OCI-LY7 (cell line): ENCODE data around the gene ABCC1. TPM values are rescaled to one million over a fixed set of nuclear protein-coding genes. Genes with fewer than 3 reads are reported as not detected.

Experiments
- BruUV-seq: library from RNA; stranded (reverse); fragments of 400-500 nt; replicated peaks from 2 replicates; lab custom pipeline; 2021; lab: Mats Ljungman, UMichigan
- CTCF ChIA-PET: fragments of 300-600 bp; sonication (Branson Sonifier 250); formaldehyde crosslinking; loops from one replicate; lab custom pipeline; 2022; ENCODE audit warnings: antibody characterized with exemption; ENCODE audit not compliant: unreplicated experiment; lab: Charles Lee
- POLR2A ChIA-PET: fragments of 300-600 bp; sonication (Branson Sonifier 250); formaldehyde crosslinking; loops from one replicate; lab custom pipeline; 2022; ENCODE audit warnings: antibody characterized with exemption; lab: Charles Lee
- DNase-seq: peaks from one replicate; pipeline ENCODE4 v3.0.0-alpha.2; 2015; ENCODE audit warnings: low spot score
- H2AFZ ChIP-seq: fragments of 200-600 bp; sonication (generic), shearing (Covaris generic); 2 replicates; pipeline ENCODE4 v1.6.1; 2014; ENCODE audit warnings: mild to moderate bottlenecking, antibody characterized with exemption, low read length, moderate library complexity
- H3K27ac ChIP-seq: fragments of 200-600 bp; sonication (generic); 2 replicates; pipeline ENCODE4 v1.5.1; 2014; ENCODE audit warnings: mixed run types, low read depth, mild to moderate bottlenecking, moderate library complexity, low read length, inconsistent platforms; ENCODE audit not compliant: poor library complexity, severe bottlenecking
- H3K36me3 ChIP-seq: fragments of 200-600 bp; sonication (generic); 2 replicates; pipeline ENCODE4 v1.6.1; 2014; ENCODE audit warnings: mild to moderate bottlenecking, antibody characterized with exemption, low read length, moderate library complexity, mixed read lengths; ENCODE audit not compliant: insufficient read depth
- H3K4me1 ChIP-seq: fragments of 200-600 bp; sonication (generic); 2 replicates; pipeline ENCODE4 v1.5.1; 2014; ENCODE audit warnings: mild to moderate bottlenecking, low read length; ENCODE audit not compliant: insufficient read depth, poor library complexity, severe bottlenecking
- H3K4me2 ChIP-seq: fragments of 200-600 bp; sonication (generic); 2 replicates; pipeline ENCODE4 v1.6.1; 2014; ENCODE audit warnings: mild to moderate bottlenecking, low read length
- H3K4me3 ChIP-seq: fragments of 200-600 bp; sonication (generic); 2 replicates; pipeline ENCODE4 v1.5.1; 2014; ENCODE audit warnings: mild to moderate bottlenecking, low read depth, low read length; ENCODE audit not compliant: poor library complexity, severe bottlenecking
- H3K79me2 ChIP-seq: fragments of 200-600 bp; sonication (generic); 2 replicates; pipeline ENCODE4 v1.6.1; 2016; ENCODE audit warnings: low read depth, mild to moderate bottlenecking, low read length, moderate library complexity, mixed read lengths; ENCODE audit not compliant: insufficient read depth
- H3K9me2 ChIP-seq: fragments of 200-600 bp; sonication (generic); 2 replicates; pipeline ENCODE4 v1.6.1; 2016; ENCODE audit warnings: mild to moderate bottlenecking, low read length, mixed read lengths; ENCODE audit not compliant: insufficient read depth
- H3K9me3 ChIP-seq: fragments of 200-600 bp; sonication (generic); 2 replicates; pipeline ENCODE4 v1.6.1; 2014; ENCODE audit warnings: mild to moderate bottlenecking, mixed run types, low read length, mixed read lengths
- H4K20me1 ChIP-seq: fragments of 200-600 bp; sonication (generic); 2 replicates; pipeline ENCODE4 v1.6.1; 2014; ENCODE audit warnings: mild to moderate bottlenecking, antibody characterized with exemption, low read length, moderate library complexity, mixed read lengths; ENCODE audit not compliant: insufficient read depth
- CTCF ChIP-seq: fragments of 200-600 bp; sonication (generic); conservative IDR thresholded peaks from 2 replicates; pipeline ENCODE4 v1.5.1; 2014; ENCODE audit warnings: mild to moderate bottlenecking, antibody characterized with exemption, low read length, moderate library complexity, mixed read lengths
- EZH2phosphoT487 ChIP-seq: fragments of 200-600 bp; sonication (generic); IDR thresholded peaks from 2 replicates; pipeline ENCODE4 v1.6.1; 2018; ENCODE audit warnings: low read depth, borderline replicate concordance, mild to moderate bottlenecking, mixed run types, antibody characterized with exemption, low read length, moderate library complexity, mixed read lengths
- intact Hi-C: fragments of 100-400 bp; cut with micrococcal nuclease; formaldehyde crosslinking; loops from one replicate; pipeline ENCODE4 v1.10.0; 2022; ENCODE audit not compliant: unreplicated experiment
- total RNA-seq, 2 experiments: library from RNA; depleted of rRNA in 1 of 2; stranded (reverse); fragments of >200 nt in 1 of 2; shearing (Covaris generic) in 1 of 2; gene quantifications; 2 replicates each; pipeline ENCODE4 v1.2.3, GENCODE V29; 2014 to 2022

The ABCC1 gene
- total RNA-seq, 2 experiments from 2014 or later: 39.9 to 71.8 TPM

GRCh38 chr16:16171332-16171919 lies 222.0 kb downstream of the ABCC1 start:
- no TSS peak for BruUV-seq
- Histone ChIP-seq H3K36me3 (no peaks in the 10 kb centered on the region), H3K79me2 (no peaks in the 10 kb centered on the region), H3K27ac (no peak overlapping the region), H3K9me2 (no peaks in the 10 kb centered on the region), H4K20me1 (no peaks in the 10 kb centered on the region), H3K4me1 (no peaks in the 10 kb centered on the region), H2AFZ (no peak overlapping the region), H3K4me2 (no peak overlapping the region), H3K4me3 (no peak overlapping the region), H3K9me3 (no peaks in the 10 kb centered on the region)
- no peak for DNase-seq
- CTCF ChIA-PET: no interaction called here
- intact Hi-C loops: no loop called here
- TF ChIP-seq EZH2phosphoT487 (no peak), CTCF (no peak)
- POLR2A ChIA-PET: interaction anchor here (0.8 kb wide), 1 partner anchor 115 kb away, joined by 3 read pairs; no protein-coding TSS in a partner anchor

GRCh38 chr16:16172991-16173390 lies 223.6 kb downstream of the ABCC1 start:
- DNase-seq: no peak
- no peak overlapping the region for H3K27ac ChIP-seq
- no peaks in the 10 kb centered on the region for H3K9me2 ChIP-seq
- no peak for TF ChIP-seq EZH2phosphoT487
- no peak for TF ChIP-seq CTCF
- H3K9me3 ChIP-seq: no peaks in the 10 kb centered on the region
- POLR2A ChIA-PET: no interaction called here
- no peak overlapping the region for H3K4me3 ChIP-seq
- CTCF ChIA-PET: no interaction called here
- H2AFZ ChIP-seq: no peak overlapping the region
- H3K36me3 ChIP-seq: no peaks in the 10 kb centered on the region
- BruUV-seq: no TSS peak
- H3K4me2 ChIP-seq: no peak overlapping the region
- no peaks in the 10 kb centered on the region for H4K20me1 ChIP-seq
- no peaks in the 10 kb centered on the region for H3K4me1 ChIP-seq
- H3K79me2 ChIP-seq: no peaks in the 10 kb centered on the region
- intact Hi-C loops: no loop called here

- intact Hi-C loops: no loop called here
- no peaks in the 10 kb centered on the region for H3K36me3 ChIP-seq
- H4K20me1 ChIP-seq: no peaks in the 10 kb centered on the region
- ChIA-PET POLR2A (no interaction called here), CTCF (no interaction called here)
- no peak overlapping the region for H2AFZ ChIP-seq
- no peak for TF ChIP-seq CTCF
- no peaks in the 10 kb centered on the region for H3K9me2 ChIP-seq
- H3K27ac ChIP-seq: no peak overlapping the region
- DNase-seq: no peak
- H3K79me2 ChIP-seq: no peaks in the 10 kb centered on the region
- no peaks in the 10 kb centered on the region for H3K4me1 ChIP-seq
- BruUV-seq: no TSS peak
- H3K9me3 ChIP-seq: no peaks in the 10 kb centered on the region
- no peak overlapping the region for H3K4me3 ChIP-seq
- H3K4me2 ChIP-seq: no peak overlapping the region
Measured at GRCh38 chr16:16175296-16175695, 225.9 kb downstream of the ABCC1 start.
